Kidney epithelial cell (primary cell): Measurements from ENCODE around the gene CENATAC. TPM values are rescaled to one million over a fixed set of nuclear protein-coding genes. Genes with fewer than 3 reads are reported as not detected.
"Not testable (repeated sequence)": the region's sequence is repeated elsewhere in the genome, so short reads cannot be mapped to it uniquely, and the experiment has no call there.

Source experiments
- DNase-seq: peaks from one replicate; pipeline ENCODE4 v3.0.0-alpha.2; 2010; ENCODE audit warnings: low read depth
- H3K27me3 ChIP-seq: 2 replicates; pipeline ENCODE4 v1.6.0; 2011; ENCODE audit warnings: low read length; ENCODE audit not compliant: control insufficient read depth, insufficient read depth
- H3K36me3 ChIP-seq: 2 replicates; pipeline ENCODE4 v1.5.1; 2011; ENCODE audit warnings: low read length; ENCODE audit not compliant: control insufficient read depth, insufficient read depth
- H3K4me3 ChIP-seq: 2 replicates; pipeline ENCODE4 v1.5.1; 2011; ENCODE audit warnings: low read depth, mild to moderate bottlenecking, control low read depth, low read length
- total RNA-seq: library from RNA; depleted of rRNA; stranded (reverse); fragments of >200 nt; gene quantifications from 2 replicates; pipeline ENCODE4 v1.2.3, GENCODE V29; 2015
- TF ChIP-seq, protein P1 (sequence below): IDR thresholded peaks from 2 replicates; pipeline ENCODE4 v1.5.1; 2011; ENCODE audit warnings: mild to moderate bottlenecking, moderate library complexity, low read length, control low read depth, inconsistent platforms; ENCODE audit not compliant: insufficient read depth, poor library complexity, severe bottlenecking

Gene CENATAC
- total RNA-seq, 1 donor from 2014 or later, result 25.4 TPM

DNA sequence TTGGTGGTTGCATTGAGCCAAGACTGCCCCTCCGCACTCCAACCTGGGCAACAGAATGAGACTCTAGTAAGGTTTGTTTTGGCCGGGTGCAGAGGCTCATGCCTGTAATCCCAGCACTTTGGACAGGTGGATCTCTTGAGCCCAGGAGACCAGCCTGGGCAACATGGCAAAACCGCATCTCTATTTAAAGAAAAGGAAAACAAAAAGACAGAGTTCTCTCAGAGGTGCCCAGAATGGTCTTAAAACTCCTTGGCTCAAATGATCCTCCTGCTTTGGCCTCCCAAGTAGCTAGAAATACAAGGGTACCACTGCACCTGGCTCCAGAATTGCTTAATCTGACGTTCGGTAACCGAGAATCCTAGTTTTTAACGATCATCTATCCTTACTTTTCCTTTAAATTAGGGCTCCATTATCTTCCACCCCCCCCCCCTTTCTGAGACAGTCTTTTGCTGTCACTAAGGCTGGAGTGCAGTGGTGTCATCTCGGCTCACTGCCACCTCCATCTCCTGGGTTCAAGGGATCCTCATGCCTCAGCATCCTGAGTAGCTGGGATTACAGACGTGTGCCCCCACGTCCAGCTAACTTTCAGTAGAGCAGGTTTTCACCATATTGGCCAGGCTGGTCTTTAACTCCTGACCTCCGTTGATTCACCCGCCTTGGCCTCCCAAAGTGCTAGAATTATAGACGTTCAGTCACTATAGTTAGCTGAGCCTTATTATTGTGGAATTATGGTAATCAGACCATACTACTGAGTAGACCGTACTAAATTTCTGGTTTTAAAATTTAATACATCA lies 18.5 kb downstream of the CENATAC start:
- Histone ChIP-seq H3K36me3 (no peaks in the 10 kb centered on the region), H3K4me3 (no peak overlapping the region), H3K27me3 (no peaks in the 10 kb centered on the region)
- no peak for DNase-seq
- TF ChIP-seq, protein P1, sequence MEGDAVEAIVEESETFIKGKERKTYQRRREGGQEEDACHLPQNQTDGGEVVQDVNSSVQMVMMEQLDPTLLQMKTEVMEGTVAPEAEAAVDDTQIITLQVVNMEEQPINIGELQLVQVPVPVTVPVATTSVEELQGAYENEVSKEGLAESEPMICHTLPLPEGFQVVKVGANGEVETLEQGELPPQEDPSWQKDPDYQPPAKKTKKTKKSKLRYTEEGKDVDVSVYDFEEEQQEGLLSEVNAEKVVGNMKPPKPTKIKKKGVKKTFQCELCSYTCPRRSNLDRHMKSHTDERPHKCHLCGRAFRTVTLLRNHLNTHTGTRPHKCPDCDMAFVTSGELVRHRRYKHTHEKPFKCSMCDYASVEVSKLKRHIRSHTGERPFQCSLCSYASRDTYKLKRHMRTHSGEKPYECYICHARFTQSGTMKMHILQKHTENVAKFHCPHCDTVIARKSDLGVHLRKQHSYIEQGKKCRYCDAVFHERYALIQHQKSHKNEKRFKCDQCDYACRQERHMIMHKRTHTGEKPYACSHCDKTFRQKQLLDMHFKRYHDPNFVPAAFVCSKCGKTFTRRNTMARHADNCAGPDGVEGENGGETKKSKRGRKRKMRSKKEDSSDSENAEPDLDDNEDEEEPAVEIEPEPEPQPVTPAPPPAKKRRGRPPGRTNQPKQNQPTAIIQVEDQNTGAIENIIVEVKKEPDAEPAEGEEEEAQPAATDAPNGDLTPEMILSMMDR, result no peak

DNA sequence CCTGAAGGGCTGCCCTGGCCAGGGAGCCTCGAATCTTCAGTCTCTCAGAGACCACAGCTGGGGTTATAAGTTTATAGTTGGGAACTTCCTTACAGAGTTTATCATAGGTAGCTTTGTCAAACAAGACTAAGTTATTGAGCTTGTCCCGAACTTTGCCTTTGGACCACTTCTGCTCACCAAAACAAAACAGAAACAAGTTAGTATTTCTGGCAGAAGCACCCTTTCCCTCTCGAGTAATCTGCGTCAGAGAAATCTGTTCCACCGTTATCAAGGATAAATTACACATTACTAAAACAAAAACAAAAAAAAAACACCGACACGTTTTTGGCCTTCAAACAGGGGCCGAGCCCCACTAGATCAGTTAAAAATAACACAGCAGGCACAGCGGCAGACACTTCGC lies 19.4 kb downstream of the CENATAC start:
- DNase-seq, H3K27me3 ChIP-seq, H3K36me3 ChIP-seq: not testable (repeated sequence)
- H3K4me3 ChIP-seq, result peak overlapping the region; percentile 75

DNA sequence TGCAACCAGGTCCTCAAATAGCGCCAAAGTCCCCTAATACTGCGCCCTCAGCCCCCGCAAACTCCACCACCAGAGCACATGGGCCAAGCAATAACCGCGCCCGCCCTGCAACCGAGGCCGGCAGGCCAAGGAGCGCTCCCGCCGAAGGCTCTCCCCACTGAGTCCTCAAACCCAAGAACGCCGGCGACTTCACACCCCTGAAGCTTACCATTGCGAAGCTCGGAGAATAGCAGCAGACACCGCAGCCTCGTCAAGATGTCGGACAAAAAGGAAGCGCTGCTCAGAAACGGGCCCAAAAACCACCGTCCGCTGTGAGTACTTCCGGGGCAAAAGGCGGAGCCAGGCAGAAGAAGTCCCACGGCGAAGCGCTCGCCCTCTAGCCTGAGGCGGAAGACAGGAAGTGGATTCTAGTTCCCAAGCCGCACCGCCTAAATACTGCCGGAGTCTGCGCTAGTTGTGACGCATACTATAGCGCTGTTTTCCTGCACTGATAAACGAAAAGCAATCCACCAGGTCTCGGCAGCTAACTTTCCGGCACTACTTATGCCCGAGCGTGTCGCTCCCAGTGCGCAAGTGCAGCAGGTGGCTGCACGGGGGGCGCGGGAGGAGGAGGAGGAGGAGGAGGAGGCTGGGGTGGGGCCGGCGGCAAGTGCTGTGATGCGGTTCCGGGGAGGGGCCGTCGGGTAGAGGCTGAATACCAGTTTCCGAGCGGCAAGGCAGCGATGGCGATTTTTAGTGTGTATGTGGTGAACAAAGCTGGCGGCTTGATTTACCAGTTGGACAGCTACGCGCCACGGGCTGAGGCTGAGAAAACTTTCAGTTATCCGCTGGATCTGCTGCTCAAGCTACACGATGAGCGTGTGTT lies 20.4 kb downstream of the CENATAC start, which contains the start of the genes RPS25 and TRAPPC4:
TSS of gene RPS25 (minus strand) at position 270 of the 865 bp plus-strand sequence. CDS start at position 211, 59 bp downstream.
TSS of gene TRAPPC4 (plus strand) at position 693 of the 865 bp plus-strand sequence. CDS start at position 723, 30 bp downstream.
- TF ChIP-seq, protein P1, result no peak
- Histone ChIP-seq H3K27me3 (no peaks in the 10 kb centered on the region), H3K4me3 (peak within 1 kb of the TSS; percentile 75), H3K36me3 (no peaks in the 10 kb centered on the region)
- peak; percentile 89 for DNase-seq

DNA sequence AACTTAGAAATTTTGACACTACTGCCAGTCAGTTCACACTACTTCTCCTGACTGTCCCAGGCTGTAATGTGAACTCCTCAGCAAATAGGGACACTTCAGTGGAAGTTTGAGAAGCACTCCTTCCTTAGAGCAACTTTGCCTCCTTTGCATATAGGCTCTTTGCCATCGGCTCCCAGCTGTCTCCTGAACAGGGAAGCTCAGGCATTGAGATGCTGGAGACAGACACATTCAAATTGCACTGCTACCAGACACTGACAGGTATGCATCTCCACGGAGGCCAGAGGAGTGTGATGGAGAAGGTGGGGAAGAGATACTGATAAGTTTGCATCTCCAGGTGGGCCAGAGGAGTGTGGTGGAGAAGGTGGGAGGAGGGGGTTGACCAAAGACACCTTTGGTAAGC lies 22.1 kb downstream of the CENATAC start:
- TF ChIP-seq, protein P1, result no peak
- H3K4me3 ChIP-seq, result no peak overlapping the region
- DNase-seq, result no peak
- H3K36me3 ChIP-seq, result no peaks in the 10 kb centered on the region
- no peaks in the 10 kb centered on the region for H3K27me3 ChIP-seq

DNA sequence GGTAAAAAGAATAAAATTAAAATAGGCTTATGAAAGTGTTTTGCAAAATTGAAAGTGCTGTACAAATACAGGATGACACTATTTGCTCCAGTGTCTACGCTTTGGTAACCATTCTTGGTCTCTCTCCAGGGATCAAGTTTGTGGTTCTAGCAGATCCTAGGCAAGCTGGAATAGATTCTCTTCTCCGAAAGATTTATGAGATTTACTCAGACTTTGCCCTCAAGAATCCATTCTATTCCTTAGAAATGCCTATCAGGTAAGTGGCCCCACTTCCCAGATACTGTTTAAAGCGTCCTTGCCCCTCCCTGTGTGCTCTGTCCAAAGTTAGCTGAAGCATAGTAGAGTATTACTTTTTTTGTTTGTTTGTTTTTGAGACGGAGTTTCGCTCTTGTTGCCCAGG lies 23.7 kb downstream of the CENATAC start:
- TF ChIP-seq, protein P1, result no peak
- no peaks in the 10 kb centered on the region for H3K27me3 ChIP-seq
- H3K36me3 ChIP-seq, result no peaks in the 10 kb centered on the region
- no peak for DNase-seq
- H3K4me3 ChIP-seq, result no peak overlapping the region

DNA sequence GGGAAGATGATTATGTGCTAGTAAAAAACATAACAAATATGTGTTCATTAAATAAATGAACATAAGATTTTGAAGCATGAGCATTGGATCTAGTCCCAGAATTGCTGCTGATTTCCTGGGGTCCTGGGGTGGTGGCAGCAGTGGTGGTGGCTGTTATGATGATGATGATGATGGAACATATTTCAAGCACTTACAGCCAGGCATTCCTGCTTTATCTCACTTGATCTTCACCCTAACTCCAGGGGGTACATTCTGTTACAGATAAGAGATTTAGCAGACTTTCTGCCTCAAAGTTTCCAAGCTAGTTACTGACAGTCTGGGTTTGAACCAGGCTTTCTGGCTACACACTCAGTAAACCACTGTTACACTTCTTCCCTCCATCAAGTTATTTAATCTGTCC lies 25.8 kb downstream of the CENATAC start:
- DNase-seq, result no peak
- TF ChIP-seq, protein P1, result no peak
- peaks cover 2% of the 10 kb centered on the region for H3K36me3 ChIP-seq
- H3K27me3 ChIP-seq, result no peaks in the 10 kb centered on the region
- no peak overlapping the region for H3K4me3 ChIP-seq
